Measurements from ENCODE around the gene NTRK2. TPM values are rescaled to one million over a fixed set of nuclear protein-coding genes. Genes with fewer than 3 reads are reported as not detected.

The NTRK2 gene
- total RNA-seq, 4 donors from 2014 or later = 9.5 to 19.5 (median 12.3) TPM

GRCh38 chr9:84999788-85000187 lies 330.3 kb downstream of the NTRK2 start:
- Histone ChIP-seq H3K36me3 (no peaks in the 10 kb centered on the region), H3K27me3 (no peaks in the 10 kb centered on the region), H3K9me3 (peaks cover 11% of the 10 kb centered on the region), H3K27ac (no peak overlapping the region), H3K4me1 (no peaks in the 10 kb centered on the region), H3K4me3 (no peak overlapping the region)
- TF ChIP-seq POLR2A (IDR thresholded peaks at IDR 0.05) (no peak), POLR2AphosphoS5 (IDR thresholded peaks at IDR 0.05) (no peak), EP300 (IDR thresholded peaks at IDR 0.05) (no peak), CTCF (IDR thresholded peaks at IDR 0.05) (no peak)
- 89% methylated on average over 7 of the region's 7 CpGs for WGBS
- DNase-seq (ENCODE audit: low spot score in 2 of 2) = no peak

DNA sequence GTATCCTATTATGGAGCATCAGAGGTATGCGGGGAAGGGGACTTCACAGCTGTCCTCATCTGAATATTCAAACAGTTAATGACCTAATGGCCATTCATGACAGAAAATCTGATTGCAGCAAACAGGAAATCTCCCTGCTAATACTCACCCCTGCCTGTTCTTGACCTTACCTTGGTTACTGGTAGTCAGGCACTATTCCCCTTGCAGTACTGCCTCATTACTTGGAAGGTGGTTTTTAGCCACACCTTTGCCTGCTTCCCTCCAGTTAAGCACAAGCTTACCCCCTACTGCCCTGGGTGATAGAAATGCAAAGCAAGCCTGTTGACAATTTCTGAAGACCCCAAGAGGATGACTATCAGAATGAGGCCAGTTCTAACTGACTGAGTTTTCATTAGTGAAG lies 332.4 kb downstream of the NTRK2 start:
- 100% methylated on average over 1 of the region's 1 CpG for WGBS
- H3K9me3 ChIP-seq = peaks cover 11% of the 10 kb centered on the region
- no peaks in the 10 kb centered on the region for H3K4me1 ChIP-seq
- DNase-seq (ENCODE audit: low spot score in 2 of 2) = no peak
- no peak overlapping the region for H3K27ac ChIP-seq
- H3K27me3 ChIP-seq = no peaks in the 10 kb centered on the region
- no peaks in the 10 kb centered on the region for H3K36me3 ChIP-seq
- no peak overlapping the region for H3K4me3 ChIP-seq
- TF ChIP-seq EP300 (IDR thresholded peaks at IDR 0.05) (no peak), POLR2AphosphoS5 (IDR thresholded peaks at IDR 0.05) (no peak), CTCF (IDR thresholded peaks at IDR 0.05) (no peak), POLR2A (IDR thresholded peaks at IDR 0.05) (no peak)

GRCh38 chr9:85004818-85005413 lies 335.4 kb downstream of the NTRK2 start:
- H3K4me3 ChIP-seq = no peak overlapping the region
- WGBS = 69% methylated on average over 3 of the region's 3 CpGs
- no peak overlapping the region for H3K27ac ChIP-seq
- no peak for TF ChIP-seq POLR2AphosphoS5 (IDR thresholded peaks at IDR 0.05)
- peaks cover 11% of the 10 kb centered on the region for H3K9me3 ChIP-seq
- H3K27me3 ChIP-seq = no peaks in the 10 kb centered on the region
- DNase-seq (ENCODE audit: low spot score in 2 of 2) = no peak
- H3K36me3 ChIP-seq = no peaks in the 10 kb centered on the region
- H3K4me1 ChIP-seq = no peaks in the 10 kb centered on the region

DNA sequence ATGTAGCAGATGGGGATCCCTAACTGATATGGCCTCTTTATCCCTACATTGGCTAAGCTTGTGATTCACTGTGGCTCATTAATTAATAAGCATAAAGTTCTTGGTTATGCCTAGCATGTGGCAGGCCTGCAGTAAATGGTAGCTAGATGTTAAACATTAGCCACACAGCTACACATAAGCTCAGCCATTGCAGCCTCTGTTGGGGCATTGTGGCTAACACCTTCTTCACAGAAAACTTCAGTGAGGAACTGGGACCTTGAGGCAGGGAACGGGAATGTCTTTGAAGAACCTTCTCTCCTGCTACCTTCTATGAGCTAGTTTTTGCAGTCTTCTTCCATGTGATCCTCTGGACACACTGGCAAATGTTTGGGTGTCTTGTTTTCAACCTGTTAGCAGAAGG lies 338.2 kb downstream of the NTRK2 start:
- Histone ChIP-seq H3K9me3 (no peaks in the 10 kb centered on the region), H3K27ac (no peak overlapping the region), H3K4me3 (no peak overlapping the region), H3K4me1 (no peaks in the 10 kb centered on the region), H3K36me3 (no peaks in the 10 kb centered on the region), H3K27me3 (no peaks in the 10 kb centered on the region)
- no peak for TF ChIP-seq CTCF (IDR thresholded peaks at IDR 0.05)
- no peak for TF ChIP-seq POLR2A (IDR thresholded peaks at IDR 0.05)
- TF ChIP-seq POLR2AphosphoS5 (IDR thresholded peaks at IDR 0.05) = no peak
- TF ChIP-seq EP300 (IDR thresholded peaks at IDR 0.05) = no peak
- DNase-seq (ENCODE audit: low spot score in 2 of 2) = no peak
- WGBS = 100% methylated on average over 1 of the region's 1 CpG

GRCh38 chr9:85008215-85008614 lies 338.7 kb downstream of the NTRK2 start:
- H3K36me3 ChIP-seq = no peaks in the 10 kb centered on the region
- 91% methylated on average over 3 of the region's 3 CpGs for WGBS
- H3K4me3 ChIP-seq = no peak overlapping the region
- H3K27ac ChIP-seq = no peak overlapping the region
- no peaks in the 10 kb centered on the region for H3K27me3 ChIP-seq
- TF ChIP-seq POLR2AphosphoS5 (IDR thresholded peaks at IDR 0.05) = no peak
- no peak for DNase-seq (ENCODE audit: low spot score in 2 of 2)
- H3K4me1 ChIP-seq = no peaks in the 10 kb centered on the region
- no peaks in the 10 kb centered on the region for H3K9me3 ChIP-seq

DNA sequence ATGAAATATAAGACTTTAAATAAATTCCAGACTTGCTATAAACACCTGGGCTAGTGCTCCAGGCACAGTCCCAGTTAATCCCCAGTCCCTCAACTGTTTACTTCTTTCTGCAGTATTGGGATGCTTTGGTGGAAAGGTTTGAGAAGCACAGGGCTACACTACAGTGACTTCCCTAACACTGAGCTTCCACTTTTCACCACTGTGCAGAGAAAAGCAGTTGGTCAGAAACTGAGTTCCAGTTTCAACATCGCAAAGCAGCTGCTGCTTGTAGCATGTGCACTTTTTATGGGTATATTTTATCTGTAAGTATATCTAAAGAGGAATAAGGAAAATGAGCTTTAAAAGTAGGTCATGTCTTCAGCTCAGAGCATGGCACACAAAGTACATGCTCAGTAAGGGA lies 339.7 kb downstream of the NTRK2 start:
- H3K36me3 ChIP-seq = no peaks in the 10 kb centered on the region
- no peak overlapping the region for H3K27ac ChIP-seq
- TF ChIP-seq POLR2A (IDR thresholded peaks at IDR 0.05) = no peak
- no peak for TF ChIP-seq EP300 (IDR thresholded peaks at IDR 0.05)
- TF ChIP-seq POLR2AphosphoS5 (IDR thresholded peaks at IDR 0.05) = no peak
- TF ChIP-seq CTCF (IDR thresholded peaks at IDR 0.05) = no peak
- H3K4me3 ChIP-seq = no peak overlapping the region
- no peaks in the 10 kb centered on the region for H3K9me3 ChIP-seq
- H3K27me3 ChIP-seq = no peaks in the 10 kb centered on the region
- DNase-seq (ENCODE audit: low spot score in 2 of 2) = no peak
- H3K4me1 ChIP-seq = no peaks in the 10 kb centered on the region
- 72% methylated on average over 1 of the region's 1 CpG for WGBS

All from suprapubic skin (tissue), 4 donors.